ENCODE results near the gene TRO. TPM values are rescaled to one million over a fixed set of nuclear protein-coding genes. Genes with fewer than 3 reads are reported as not detected.

Gene TRO
- 36.3 TPM for polyA plus RNA-seq (2013, experiment 1 of 2; ENCODE audit: insufficient read length)
- 37.2 TPM for polyA plus RNA-seq (2013, experiment 2 of 2; ENCODE audit: insufficient read length)

GRCh38 chrX:54920610-54921426 lies at the start of gene TRO:
TRO (plus strand) TSS chrX:54920824; CDS start chrX:54922247, 1,423 bp downstream.
- peak; percentile 28 for DNase-seq

GRCh38 chrX:54885740-54886139 lies 34.9 kb upstream of the TRO start:
- DNase-seq, result no peak

GRCh38 chrX:54891573-54891972 lies 29.1 kb upstream of the TRO start:
- DNase-seq, result peak; percentile 26

GRCh38 chrX:54894159-54894558 lies 26.5 kb upstream of the TRO start:
- DNase-seq, result no peak

GRCh38 chrX:54909941-54910340 lies 10.7 kb upstream of the TRO start:
- DNase-seq, result no peak

GRCh38 chrX:54921427-54922021 lies 900 bp downstream of the TRO start:
- peak; percentile 86 for DNase-seq

- DNase-seq, result no peak
Measured at GRCh38 chrX:54922547-54922946, 1.9 kb downstream of the TRO start.

GRCh38 chrX:54923376-54923775 lies 2.8 kb downstream of the TRO start:
- no peak for DNase-seq

- DNase-seq, result no peak
Measured at GRCh38 chrX:54926978-54927377, 6.4 kb downstream of the TRO start.

GRCh38 chrX:54928876-54929275 lies 8.3 kb downstream of the TRO start:
- DNase-seq, result no peak

GRCh38 chrX:54930291-54931049 lies 9.8 kb downstream of the TRO start:
- no peak for DNase-seq

GRCh38 chrX:54931107-54931506 lies 10.5 kb downstream of the TRO start:
- no peak for DNase-seq

GRCh38 chrX:54933150-54933826 lies 12.7 kb downstream of the TRO start:
- DNase-seq, result no peak

GRCh38 chrX:54934058-54934457 lies 13.4 kb downstream of the TRO start:
- DNase-seq, result no peak

- DNase-seq, result no peak
Measured at GRCh38 chrX:54934890-54935289, 14.3 kb downstream of the TRO start.

GRCh38 chrX:54935306-54935705 lies 14.7 kb downstream of the TRO start:
- no peak for DNase-seq

- no peak for DNase-seq
Measured at GRCh38 chrX:54937416-54937815, 16.8 kb downstream of the TRO start.

- no peak for DNase-seq
Measured at GRCh38 chrX:54944816-54945215, 24.2 kb downstream of the TRO start.

GRCh38 chrX:54945224-54945623 lies 24.6 kb downstream of the TRO start:
- no peak for DNase-seq

GRCh38 chrX:54950730-54951375 lies 30.2 kb downstream of the TRO start:
- DNase-seq, result no peak

- no peak for DNase-seq
Measured at GRCh38 chrX:54961750-54962149, 41.1 kb downstream of the TRO start.

All from fibroblast of skin of abdomen (primary cell).